CD1c-positive myeloid dendritic cell (primary cell): ENCODE measurements around the gene CHFR.
"Not testable (repeated sequence)": the region's sequence is repeated elsewhere in the genome, so short reads cannot be mapped to it uniquely, and the experiment has no call there.

Source experiments
- DNase-seq: peaks from one replicate; pipeline ENCODE4 v3.0.0-alpha.2; 2016; ENCODE audit errors: extremely low spot score

Gene CHFR

GRCh38 chr12:132874175-132874574 lies 13.2 kb downstream of the CHFR start:
- DNase-seq = no peak

GRCh38 chr12:132873724-132874123 lies 13.7 kb downstream of the CHFR start:
- no peak for DNase-seq

- no peak for DNase-seq
These were observed 14.4 kb downstream of the CHFR start for GRCh38 chr12:132872975-132873421.

GRCh38 chr12:132872073-132872855 lies 15.1 kb downstream of the CHFR start:
- DNase-seq = no peak

- no peak for DNase-seq
These were observed 17.9 kb downstream of the CHFR start for GRCh38 chr12:132869551-132869950.

- peak; percentile 67 for DNase-seq
These were observed 21.1 kb downstream of the CHFR start for GRCh38 chr12:132866251-132866828.

- no peak for DNase-seq
These were observed 25.8 kb downstream of the CHFR start for GRCh38 chr12:132861558-132861957.

GRCh38 chr12:132858718-132859266 lies 28.6 kb downstream of the CHFR start:
- DNase-seq = no peak

- DNase-seq = not testable (repeated sequence)
These were observed 30.4 kb downstream of the CHFR start for GRCh38 chr12:132857019-132857418.

- no peak for DNase-seq
These were observed 30.8 kb downstream of the CHFR start for GRCh38 chr12:132856581-132856980.

- not testable (repeated sequence) for DNase-seq
These were observed 32.2 kb downstream of the CHFR start for GRCh38 chr12:132855211-132855610.

- DNase-seq = no peak
These were observed 33.9 kb downstream of the CHFR start for GRCh38 chr12:132853285-132854092.

GRCh38 chr12:132852496-132852895 lies 34.9 kb downstream of the CHFR start:
- DNase-seq = no peak

- no peak for DNase-seq
These were observed 35.9 kb downstream of the CHFR start for GRCh38 chr12:132851465-132851864.

- DNase-seq = no peak
These were observed 37.1 kb downstream of the CHFR start for GRCh38 chr12:132850291-132850690.

- DNase-seq = no peak
These were observed 38.9 kb downstream of the CHFR start for GRCh38 chr12:132848521-132848920.

GRCh38 chr12:132847363-132848356 lies 39.7 kb downstream of the CHFR start:
- DNase-seq = no peak

GRCh38 chr12:132844681-132845080 lies 42.7 kb downstream of the CHFR start:
- DNase-seq = not testable (repeated sequence)

GRCh38 chr12:132842449-132843045 lies 44.9 kb downstream of the CHFR start:
- no peak for DNase-seq

GRCh38 chr12:132841151-132841550 lies 46.3 kb downstream of the CHFR start:
- DNase-seq = no peak

- no peak for DNase-seq
These were observed 46.9 kb downstream of the CHFR start for GRCh38 chr12:132840536-132840935.
